Measurements from ENCODE around the gene TDRD1.

TDRD1 gene

GRCh38 chr10:114246679-114247305 is 67.6 kb downstream of the TDRD1 start:
- TF ChIP-seq JUND (IDR thresholded peaks at IDR 0.05; ENCODE audit: low read depth): no peak
- in situ Hi-C loops (cut with HindIII; ENCODE audit: low pct_unique_long_range_greater_than_20kb, low sequenced_read_pairs): no loop called here
- peak in 1 of 2 experiments; percentile 23 for DNase-seq (ENCODE audit: low read depth in 1 of 2, low spot score in 1 of 2)

DNA sequence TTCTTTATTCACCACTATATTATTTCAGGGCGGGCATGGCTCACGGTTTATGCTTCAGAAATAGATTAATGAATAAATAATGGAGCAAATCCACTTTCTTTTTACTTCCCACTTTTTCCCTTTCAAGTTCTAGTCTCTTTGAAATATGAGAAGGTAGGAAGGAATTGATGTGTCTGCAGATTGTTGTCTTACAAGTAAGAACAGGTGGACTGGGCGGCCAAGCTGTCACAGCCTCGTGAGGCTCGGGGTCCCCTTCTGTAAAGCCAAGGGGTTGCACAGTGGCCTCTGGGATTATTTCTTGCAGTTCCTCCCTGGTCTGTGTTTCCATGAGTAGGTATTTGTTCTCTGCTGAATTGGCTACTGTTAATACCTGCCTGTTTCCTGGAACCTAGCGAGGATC is 71.1 kb downstream of the TDRD1 start:
- in situ Hi-C loops (cut with HindIII; ENCODE audit: low pct_unique_long_range_greater_than_20kb, low sequenced_read_pairs): no loop called here
- no peak for DNase-seq (ENCODE audit: low read depth in 1 of 2, low spot score in 1 of 2)
- TF ChIP-seq JUND (IDR thresholded peaks at IDR 0.05; ENCODE audit: low read depth): no peak

DNA sequence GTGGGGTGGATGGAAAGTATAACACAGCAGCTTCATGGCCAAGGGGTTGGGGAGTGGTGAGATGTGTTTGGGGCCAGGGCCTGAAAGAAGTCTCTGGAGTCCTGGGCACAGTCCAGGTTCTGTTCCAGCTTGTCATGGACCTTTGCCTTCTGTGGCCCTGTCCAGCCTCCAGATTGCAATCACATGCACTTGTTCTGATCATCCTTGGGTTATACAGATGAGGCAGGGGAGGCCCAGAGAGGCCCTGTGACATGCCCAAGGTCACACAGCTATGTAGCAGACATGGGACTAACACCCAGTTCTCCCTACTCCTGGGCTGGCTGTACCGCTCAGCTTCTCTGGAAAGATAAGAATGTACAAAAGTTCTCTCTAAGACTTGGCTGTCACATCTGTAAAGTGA is 71.6 kb downstream of the TDRD1 start:
- in situ Hi-C loops (cut with HindIII; ENCODE audit: low pct_unique_long_range_greater_than_20kb, low sequenced_read_pairs): no loop called here
- DNase-seq (ENCODE audit: low read depth in 1 of 2, low spot score in 1 of 2): no peak
- no peak for TF ChIP-seq JUND (IDR thresholded peaks at IDR 0.05; ENCODE audit: low read depth)

GRCh38 chr10:114252092-114252491 is 72.9 kb downstream of the TDRD1 start:
- TF ChIP-seq JUND (IDR thresholded peaks at IDR 0.05; ENCODE audit: low read depth): no peak
- in situ Hi-C loops (cut with HindIII; ENCODE audit: low pct_unique_long_range_greater_than_20kb, low sequenced_read_pairs): no loop called here
- DNase-seq (ENCODE audit: low read depth in 1 of 2, low spot score in 1 of 2): no peak

GRCh38 chr10:114252883-114253282 is 73.7 kb downstream of the TDRD1 start:
- no peak for TF ChIP-seq JUND (IDR thresholded peaks at IDR 0.05; ENCODE audit: low read depth)
- in situ Hi-C loops (cut with HindIII; ENCODE audit: low pct_unique_long_range_greater_than_20kb, low sequenced_read_pairs): no loop called here
- peak in 1 of 2 experiments; percentile 24 for DNase-seq (ENCODE audit: low read depth in 1 of 2, low spot score in 1 of 2)

DNA sequence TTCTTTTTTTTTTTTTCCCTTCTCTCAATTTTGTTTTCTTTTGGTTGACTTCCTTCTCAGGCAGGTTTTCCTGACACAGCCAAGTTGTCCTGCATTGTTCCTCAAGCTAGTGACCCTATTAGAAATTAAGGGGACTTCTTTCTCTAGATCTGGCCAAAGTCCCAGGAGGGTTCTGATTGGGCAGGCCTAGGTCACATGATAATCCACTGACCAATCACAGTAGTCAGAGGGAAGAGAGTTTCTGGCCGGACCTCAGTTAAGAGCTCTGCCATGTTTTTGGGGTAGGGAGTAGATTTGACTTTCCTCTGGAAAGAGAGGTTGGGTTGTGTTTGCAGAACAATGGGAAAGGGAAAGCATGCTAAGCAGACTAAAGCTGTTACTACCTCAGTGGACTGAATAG is 76.1 kb downstream of the TDRD1 start:
- in situ Hi-C loops (cut with HindIII; ENCODE audit: low pct_unique_long_range_greater_than_20kb, low sequenced_read_pairs): no loop called here
- no peak for DNase-seq (ENCODE audit: low read depth in 1 of 2, low spot score in 1 of 2)
- no peak for TF ChIP-seq JUND (IDR thresholded peaks at IDR 0.05; ENCODE audit: low read depth)

DNA sequence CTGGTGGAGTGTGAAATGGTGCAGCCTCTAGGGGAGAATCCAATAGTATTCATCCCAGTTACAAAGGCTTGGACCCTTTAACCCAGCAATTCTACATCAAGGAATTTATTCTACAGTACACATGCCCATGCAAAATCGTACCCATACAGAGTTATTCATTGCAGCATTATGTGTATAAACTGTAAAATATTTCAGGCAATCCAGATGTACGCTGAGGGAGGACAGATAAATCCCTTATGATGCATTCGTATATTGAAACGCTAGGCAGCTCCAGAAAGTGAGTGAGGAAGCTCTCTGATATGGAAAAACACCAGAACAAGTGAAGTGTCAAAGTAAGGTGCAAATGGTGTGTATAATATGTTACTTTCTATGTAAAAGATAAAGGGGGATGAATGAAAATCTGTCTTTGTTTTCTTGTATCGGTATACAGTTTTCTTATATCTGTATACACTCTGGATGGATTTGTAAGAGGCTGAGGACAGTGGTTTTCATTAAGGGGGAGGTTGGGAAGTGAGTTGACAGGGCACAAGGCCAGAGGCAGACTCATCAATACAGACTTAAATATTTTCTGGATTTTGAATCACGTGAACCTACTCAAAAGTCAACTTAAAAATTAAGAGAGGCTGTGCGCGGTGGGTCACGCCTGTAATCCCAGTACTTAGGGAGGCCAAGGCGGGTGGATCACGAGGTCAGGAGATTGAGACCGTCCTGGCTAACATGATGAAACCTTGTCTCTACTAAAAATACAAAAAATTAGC is 77.0 kb downstream of the TDRD1 start:
- in situ Hi-C loops (cut with HindIII; ENCODE audit: low pct_unique_long_range_greater_than_20kb, low sequenced_read_pairs): no loop called here
- TF ChIP-seq JUND (IDR thresholded peaks at IDR 0.05; ENCODE audit: low read depth): no peak
- DNase-seq (ENCODE audit: low read depth in 1 of 2, low spot score in 1 of 2): no peak

- in situ Hi-C loops (cut with HindIII; ENCODE audit: low pct_unique_long_range_greater_than_20kb, low sequenced_read_pairs): no loop called here
- TF ChIP-seq JUND (IDR thresholded peaks at IDR 0.05; ENCODE audit: low read depth): no peak
- DNase-seq (ENCODE audit: low read depth in 1 of 2, low spot score in 1 of 2): no peak
Observed at GRCh38 chr10:114256822-114257221, 77.7 kb downstream of the TDRD1 start.

GRCh38 chr10:114257498-114257897 is 78.3 kb downstream of the TDRD1 start:
- DNase-seq (ENCODE audit: low read depth in 1 of 2, low spot score in 1 of 2): no peak
- in situ Hi-C loops (cut with HindIII; ENCODE audit: low pct_unique_long_range_greater_than_20kb, low sequenced_read_pairs): no loop called here
- no peak for TF ChIP-seq JUND (IDR thresholded peaks at IDR 0.05; ENCODE audit: low read depth)

DNA sequence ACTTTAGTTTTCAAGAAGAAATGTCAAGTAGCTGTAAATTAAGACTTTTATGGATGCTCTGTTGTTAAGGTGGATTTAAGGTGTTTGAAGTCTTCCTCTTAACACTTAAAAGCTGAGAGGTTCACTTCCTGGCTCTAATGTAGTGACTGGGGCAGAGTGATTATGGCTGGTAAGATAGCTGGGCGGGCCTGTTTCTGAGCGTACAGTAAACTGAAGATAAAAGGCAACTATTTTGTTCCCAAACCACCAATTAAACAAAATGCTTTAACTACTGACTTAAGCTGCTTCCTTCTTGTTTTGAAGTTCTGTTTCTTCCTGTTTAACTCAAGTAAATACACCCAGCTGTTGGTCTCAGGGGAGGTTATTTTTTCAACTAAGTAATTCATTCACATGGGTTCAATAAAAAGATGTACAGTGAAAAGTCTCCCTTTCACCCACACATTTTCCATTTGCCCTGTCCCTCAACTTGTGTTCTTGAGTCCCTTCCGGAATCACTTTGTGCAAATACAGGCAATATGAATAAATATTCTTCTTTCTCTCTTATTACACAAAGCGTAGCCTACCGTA is 79.2 kb downstream of the TDRD1 start:
- TF ChIP-seq JUND (IDR thresholded peaks at IDR 0.05; ENCODE audit: low read depth): no peak
- in situ Hi-C loops (cut with HindIII; ENCODE audit: low pct_unique_long_range_greater_than_20kb, low sequenced_read_pairs): no loop called here
- no peak for DNase-seq (ENCODE audit: low read depth in 1 of 2, low spot score in 1 of 2)

- no peak for TF ChIP-seq JUND (IDR thresholded peaks at IDR 0.05; ENCODE audit: low read depth)
- DNase-seq (ENCODE audit: low read depth in 1 of 2, low spot score in 1 of 2): no peak
- in situ Hi-C loops (cut with HindIII; ENCODE audit: low pct_unique_long_range_greater_than_20kb, low sequenced_read_pairs): no loop called here
Observed at GRCh38 chr10:114259824-114260223, 80.7 kb downstream of the TDRD1 start.

- DNase-seq (ENCODE audit: low read depth in 1 of 2, low spot score in 1 of 2): no peak
- no peak for TF ChIP-seq JUND (IDR thresholded peaks at IDR 0.05; ENCODE audit: low read depth)
- in situ Hi-C loops (cut with HindIII; ENCODE audit: low pct_unique_long_range_greater_than_20kb, low sequenced_read_pairs): no loop called here
Observed at GRCh38 chr10:114260366-114260765, 81.2 kb downstream of the TDRD1 start.

- DNase-seq (ENCODE audit: low read depth in 1 of 2, low spot score in 1 of 2): no peak
- in situ Hi-C loops (cut with HindIII; ENCODE audit: low pct_unique_long_range_greater_than_20kb, low sequenced_read_pairs): no loop called here
- TF ChIP-seq JUND (IDR thresholded peaks at IDR 0.05; ENCODE audit: low read depth): no peak
Observed at GRCh38 chr10:114261076-114261475, 81.9 kb downstream of the TDRD1 start.
